ENCODE data around the gene IPP.

- TF ChIP-seq, protein P1, sequence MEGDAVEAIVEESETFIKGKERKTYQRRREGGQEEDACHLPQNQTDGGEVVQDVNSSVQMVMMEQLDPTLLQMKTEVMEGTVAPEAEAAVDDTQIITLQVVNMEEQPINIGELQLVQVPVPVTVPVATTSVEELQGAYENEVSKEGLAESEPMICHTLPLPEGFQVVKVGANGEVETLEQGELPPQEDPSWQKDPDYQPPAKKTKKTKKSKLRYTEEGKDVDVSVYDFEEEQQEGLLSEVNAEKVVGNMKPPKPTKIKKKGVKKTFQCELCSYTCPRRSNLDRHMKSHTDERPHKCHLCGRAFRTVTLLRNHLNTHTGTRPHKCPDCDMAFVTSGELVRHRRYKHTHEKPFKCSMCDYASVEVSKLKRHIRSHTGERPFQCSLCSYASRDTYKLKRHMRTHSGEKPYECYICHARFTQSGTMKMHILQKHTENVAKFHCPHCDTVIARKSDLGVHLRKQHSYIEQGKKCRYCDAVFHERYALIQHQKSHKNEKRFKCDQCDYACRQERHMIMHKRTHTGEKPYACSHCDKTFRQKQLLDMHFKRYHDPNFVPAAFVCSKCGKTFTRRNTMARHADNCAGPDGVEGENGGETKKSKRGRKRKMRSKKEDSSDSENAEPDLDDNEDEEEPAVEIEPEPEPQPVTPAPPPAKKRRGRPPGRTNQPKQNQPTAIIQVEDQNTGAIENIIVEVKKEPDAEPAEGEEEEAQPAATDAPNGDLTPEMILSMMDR (IDR thresholded peaks at IDR 0.05) = peak in 1 of 5 experiments; percentile 8
- TF ChIP-seq POLR2A (IDR thresholded peaks at IDR 0.05) = peak; percentile 98
- TF ChIP-seq POLR2AphosphoS5 (IDR thresholded peaks at IDR 0.05) = peak; percentile 94 to 99 (median 98)
Observed at GRCh38 chr1:45750298-45751038, at the start of gene IPP.
